Upper lobe of right lung (tissue), 1 donor: ENCODE measurements around the gene CDKN2C. TPM values are rescaled to one million over a fixed set of nuclear protein-coding genes. Genes with fewer than 3 reads are reported as not detected.

ENCODE experiments used
- ATAC-seq: fragments of 200-7000 bp; cut with Tn5 transposase; one replicate; pipeline ENCODE4 v1.9.1; 2020; ENCODE audit warnings: mild to moderate bottlenecking, moderate library complexity
- DNase-seq: peaks from one replicate; pipeline ENCODE4 v3.0.0-alpha.2; 2020
- H3K27ac ChIP-seq: fragments of 200-600 bp; one replicate; pipeline ENCODE4 v1.8.0; 2022
- H3K27me3 ChIP-seq: fragments of 200-600 bp; one replicate; pipeline ENCODE4 v1.8.0; 2022; ENCODE audit warnings: mild to moderate bottlenecking
- H3K36me3 ChIP-seq: fragments of 200-600 bp; one replicate; pipeline ENCODE4 v1.8.0; 2022
- H3K4me1 ChIP-seq: fragments of 200-600 bp; one replicate; pipeline ENCODE4 v1.8.0; 2022
- H3K4me3 ChIP-seq: fragments of 200-600 bp; one replicate; pipeline ENCODE4 v1.8.0; 2022; ENCODE audit warnings: mild to moderate bottlenecking
- H3K9me3 ChIP-seq: fragments of 200-600 bp; one replicate; pipeline ENCODE4 v1.8.0; 2022
- intact Hi-C: fragments of 100-400 bp; cut with DNase I; formaldehyde crosslinking; loops from one replicate; pipeline ENCODE4 v1.11.0; 2022
- total RNA-seq: library from RNA; stranded (reverse); fragmentation: NEBNext Ultra II Directional; extraction: Animal tissue kit (Norgen Biotek cat#: 25700); gene quantifications from one replicate; pipeline ENCODE4 v1.2.1, GENCODE V29; 2021
- TF ChIP-seq, protein P1 (sequence below): fragments of 200-600 bp; IDR thresholded peaks from one replicate; pipeline ENCODE4 v1.8.0; 2022; ENCODE audit warnings: antibody characterized with exemption
- donor health status: DM: no; HTN: yes; CAD: no; lungs with severe emphysema.

CDKN2C gene
- total RNA-seq, 1 donor from 2014 or later, result 9.6 TPM

DNA sequence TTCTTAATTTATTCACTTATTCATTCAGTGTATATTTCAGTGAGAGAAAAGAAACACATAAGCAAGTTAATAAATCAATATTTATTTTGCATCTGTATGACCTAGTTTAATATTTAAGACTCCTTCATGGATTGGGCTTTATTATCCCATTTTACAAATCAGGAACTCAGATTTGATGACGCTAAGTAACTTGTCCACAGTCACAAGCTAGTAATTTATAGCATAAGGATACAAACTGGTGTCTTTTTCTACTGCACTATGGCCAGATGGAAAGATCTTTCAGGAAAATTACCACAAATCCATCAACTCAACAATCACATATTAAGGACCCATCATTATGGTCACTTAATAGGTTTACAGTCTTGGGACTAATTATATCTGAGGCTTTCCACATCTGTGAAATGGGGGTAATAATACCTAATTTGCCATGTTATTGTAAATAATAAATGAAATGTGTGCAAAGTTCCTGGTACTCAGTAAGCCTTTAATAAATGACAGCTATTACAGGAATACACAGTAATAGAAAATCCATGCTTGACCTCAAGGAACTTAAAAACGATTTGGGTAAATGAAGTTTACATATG lies 13.3 kb downstream of the CDKN2C start:
- intact Hi-C loops, result no loop called here
- DNase-seq (no peak), ATAC-seq (no peak)
- Histone ChIP-seq H3K27ac (peak overlapping the region; percentile 0), H3K4me3 (no peak overlapping the region), H3K4me1 (no peaks in the 10 kb centered on the region), H3K27me3 (peaks cover 6% of the 10 kb centered on the region), H3K9me3 (no peaks in the 10 kb centered on the region), H3K36me3 (no peaks in the 10 kb centered on the region)
- TF ChIP-seq, protein P1, sequence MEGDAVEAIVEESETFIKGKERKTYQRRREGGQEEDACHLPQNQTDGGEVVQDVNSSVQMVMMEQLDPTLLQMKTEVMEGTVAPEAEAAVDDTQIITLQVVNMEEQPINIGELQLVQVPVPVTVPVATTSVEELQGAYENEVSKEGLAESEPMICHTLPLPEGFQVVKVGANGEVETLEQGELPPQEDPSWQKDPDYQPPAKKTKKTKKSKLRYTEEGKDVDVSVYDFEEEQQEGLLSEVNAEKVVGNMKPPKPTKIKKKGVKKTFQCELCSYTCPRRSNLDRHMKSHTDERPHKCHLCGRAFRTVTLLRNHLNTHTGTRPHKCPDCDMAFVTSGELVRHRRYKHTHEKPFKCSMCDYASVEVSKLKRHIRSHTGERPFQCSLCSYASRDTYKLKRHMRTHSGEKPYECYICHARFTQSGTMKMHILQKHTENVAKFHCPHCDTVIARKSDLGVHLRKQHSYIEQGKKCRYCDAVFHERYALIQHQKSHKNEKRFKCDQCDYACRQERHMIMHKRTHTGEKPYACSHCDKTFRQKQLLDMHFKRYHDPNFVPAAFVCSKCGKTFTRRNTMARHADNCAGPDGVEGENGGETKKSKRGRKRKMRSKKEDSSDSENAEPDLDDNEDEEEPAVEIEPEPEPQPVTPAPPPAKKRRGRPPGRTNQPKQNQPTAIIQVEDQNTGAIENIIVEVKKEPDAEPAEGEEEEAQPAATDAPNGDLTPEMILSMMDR, result no peak

- no peaks in the 10 kb centered on the region for H3K36me3 ChIP-seq
- H3K9me3 ChIP-seq, result no peaks in the 10 kb centered on the region
- peaks cover 6% of the 10 kb centered on the region for H3K27me3 ChIP-seq
- H3K4me3 ChIP-seq, result no peak overlapping the region
- intact Hi-C loops, result no loop called here
- TF ChIP-seq, protein P1, result no peak
- ATAC-seq (no peak), DNase-seq (no peak)
- H3K4me1 ChIP-seq, result no peaks in the 10 kb centered on the region
- no peak overlapping the region for H3K27ac ChIP-seq
Observed at GRCh38 chr1:50985094-50985493, 15.0 kb downstream of the CDKN2C start.

DNA sequence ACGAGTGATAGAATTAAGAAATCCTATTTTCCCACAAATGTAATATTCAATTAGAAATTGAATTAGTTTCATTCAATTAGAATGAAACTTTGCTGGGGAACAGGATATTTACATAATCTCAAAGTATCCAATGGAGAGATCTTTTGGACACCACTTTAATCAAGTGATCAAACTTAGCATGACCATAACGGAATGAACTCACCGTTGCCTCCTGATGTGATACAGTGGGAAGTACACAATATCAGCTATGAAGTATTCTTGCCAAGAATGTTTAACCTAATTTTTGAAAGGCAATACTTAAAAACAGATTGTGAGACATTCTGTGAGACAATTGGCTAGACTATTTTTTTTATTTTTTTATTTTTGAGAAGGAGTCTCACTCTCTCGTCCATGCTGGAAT lies 16.6 kb downstream of the CDKN2C start:
- intact Hi-C loops, result no loop called here
- TF ChIP-seq, protein P1, result no peak
- H3K27me3 ChIP-seq, result no peaks in the 10 kb centered on the region
- H3K9me3 ChIP-seq, result no peaks in the 10 kb centered on the region
- H3K27ac ChIP-seq, result no peak overlapping the region
- H3K4me1 ChIP-seq, result no peaks in the 10 kb centered on the region
- no peaks in the 10 kb centered on the region for H3K36me3 ChIP-seq
- ATAC-seq (no peak), DNase-seq (no peak)
- no peak overlapping the region for H3K4me3 ChIP-seq

DNA sequence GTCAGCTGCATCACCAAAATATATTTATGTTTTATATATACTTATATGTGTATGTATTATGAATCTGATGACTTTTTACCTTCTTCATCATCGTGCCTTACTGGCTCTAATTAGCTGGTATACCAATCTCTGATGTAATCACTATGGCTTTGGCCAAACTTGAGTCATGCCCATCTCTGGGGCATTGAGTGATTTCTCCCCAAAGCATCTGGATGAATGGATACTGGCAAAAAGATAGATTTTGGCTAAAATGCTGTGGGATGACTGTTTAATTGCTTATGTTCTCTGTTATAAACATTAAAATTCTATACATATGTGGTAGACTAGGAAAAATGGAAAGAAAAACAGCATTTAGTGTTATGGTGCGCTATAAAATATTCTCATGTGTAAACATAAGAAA lies 19.6 kb downstream of the CDKN2C start:
- H3K36me3 ChIP-seq, result no peaks in the 10 kb centered on the region
- H3K4me1 ChIP-seq, result no peaks in the 10 kb centered on the region
- no peaks in the 10 kb centered on the region for H3K27me3 ChIP-seq
- intact Hi-C loops, result no loop called here
- no peak overlapping the region for H3K27ac ChIP-seq
- H3K4me3 ChIP-seq, result no peak overlapping the region
- H3K9me3 ChIP-seq, result no peaks in the 10 kb centered on the region
- ATAC-seq (no peak), DNase-seq (no peak)
- TF ChIP-seq, protein P1, result no peak

- TF ChIP-seq, protein P1, result no peak
- ATAC-seq, result no peak
- H3K4me1 ChIP-seq, result no peaks in the 10 kb centered on the region
- no peak for DNase-seq
- no peaks in the 10 kb centered on the region for H3K36me3 ChIP-seq
- H3K27ac ChIP-seq, result no peak overlapping the region
- no peaks in the 10 kb centered on the region for H3K9me3 ChIP-seq
- H3K4me3 ChIP-seq, result no peak overlapping the region
- H3K27me3 ChIP-seq, result no peaks in the 10 kb centered on the region
- intact Hi-C loops, result no loop called here
Observed at GRCh38 chr1:50992532-50993318, 22.7 kb downstream of the CDKN2C start.
